HG02885 (cell line): ENCODE data around the gene SORCS2.

ENCODE experiments used
- ATAC-seq: cut with Tn5 transposase; IDR thresholded peaks from one replicate; pipeline ENCODE4 v1.9.1; 2021; ENCODE audit warnings: mild to moderate bottlenecking; ENCODE audit not compliant: unreplicated experiment, poor library complexity

Gene SORCS2

GRCh38 chr4:7659429-7660175, 467.3 kb downstream of the SORCS2 start:
- ATAC-seq, result no peak

DNA sequence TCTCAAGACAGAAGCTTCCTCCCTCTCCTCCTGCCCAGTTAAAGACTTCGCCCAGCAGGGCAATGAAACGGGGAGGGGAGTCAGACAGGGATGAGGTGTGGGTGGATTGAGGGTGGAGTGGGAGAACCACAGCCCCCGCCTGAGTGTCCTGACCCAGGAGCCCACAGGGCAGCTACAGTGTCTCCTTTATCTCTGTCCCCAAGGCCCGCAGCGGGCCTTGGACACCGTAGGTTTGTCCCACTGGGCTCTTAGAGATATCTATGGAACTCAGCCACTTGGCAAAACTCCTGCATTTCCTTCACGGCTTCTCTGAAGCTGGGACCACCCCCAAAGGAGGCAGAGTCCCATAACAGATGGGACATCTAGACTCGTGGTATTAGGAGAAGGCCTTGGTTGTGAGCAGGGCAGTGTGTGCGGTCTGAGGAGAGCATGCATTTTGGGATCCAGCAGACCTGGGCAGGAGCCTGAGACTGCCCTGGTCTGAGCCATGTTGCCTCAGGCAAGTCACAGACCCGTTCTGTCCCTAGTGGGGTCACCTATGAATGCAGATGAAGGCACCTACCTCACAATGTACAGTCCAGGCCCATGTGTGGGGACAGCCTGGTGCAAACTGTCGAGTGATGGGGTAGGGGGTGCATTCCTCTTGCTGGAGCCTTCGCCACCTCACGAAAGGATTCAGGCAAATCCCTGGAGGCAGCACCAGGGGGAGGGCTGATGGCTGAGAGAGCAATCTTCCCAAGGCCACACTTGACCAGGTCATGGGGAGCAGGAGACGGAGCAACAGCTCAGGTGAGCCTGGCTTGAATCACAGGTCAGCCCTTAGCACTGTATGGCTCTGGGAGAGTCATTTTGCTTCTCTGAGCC, 468.1 kb downstream of the SORCS2 start:
- no peak for ATAC-seq

DNA sequence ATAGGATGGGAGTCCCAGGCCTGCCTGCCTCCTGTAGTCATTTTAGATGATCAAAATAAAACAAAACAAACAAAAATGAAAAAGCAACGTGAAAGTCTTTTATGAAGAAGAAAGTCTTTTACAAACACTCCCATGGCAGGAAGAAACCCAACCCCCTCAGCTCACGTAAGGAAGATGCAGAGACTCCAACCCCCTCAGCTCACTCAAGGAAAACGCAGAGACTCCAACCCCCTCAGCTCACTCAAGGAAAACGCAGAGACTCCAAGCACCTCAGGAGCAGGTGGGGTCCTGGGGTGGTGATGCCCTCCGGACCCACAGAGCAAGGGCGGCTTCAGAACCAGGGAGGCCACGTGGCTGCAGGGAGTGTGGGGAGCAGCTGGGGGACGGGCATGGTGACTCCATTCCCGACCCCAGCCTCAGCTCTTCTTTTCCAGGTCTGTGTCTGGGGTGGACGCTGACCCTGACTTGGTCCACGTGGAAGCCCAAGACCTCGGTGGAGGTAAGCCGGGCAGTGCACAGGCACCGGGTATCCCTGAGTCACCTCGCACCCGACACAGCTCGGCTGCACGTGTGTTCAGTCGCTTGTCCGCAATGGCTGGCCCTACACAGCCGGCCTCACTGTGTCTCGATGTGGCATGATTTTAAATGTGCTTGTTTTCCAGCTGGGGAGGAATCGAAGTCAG, 468.9 kb downstream of the SORCS2 start:
- no peak for ATAC-seq

GRCh38 chr4:7661846-7662506, 469.6 kb downstream of the SORCS2 start:
- ATAC-seq, result no peak

DNA sequence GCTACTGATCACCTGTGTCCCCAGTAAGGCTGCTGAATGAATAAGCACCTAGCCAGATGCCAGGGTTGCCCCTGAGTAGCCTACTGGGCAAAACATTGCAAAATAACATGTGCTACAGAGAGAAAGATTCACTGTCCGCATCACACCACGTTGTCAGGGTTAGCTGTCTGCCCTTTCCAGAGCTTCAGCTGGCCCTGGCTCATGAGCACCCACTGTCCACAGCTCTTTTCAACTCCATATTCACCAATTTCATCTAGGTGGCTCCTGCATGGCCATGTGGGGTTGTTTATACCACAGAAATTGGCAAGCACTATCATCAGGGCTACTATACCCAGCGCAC, 470.1 kb downstream of the SORCS2 start:
- ATAC-seq, result no peak

DNA sequence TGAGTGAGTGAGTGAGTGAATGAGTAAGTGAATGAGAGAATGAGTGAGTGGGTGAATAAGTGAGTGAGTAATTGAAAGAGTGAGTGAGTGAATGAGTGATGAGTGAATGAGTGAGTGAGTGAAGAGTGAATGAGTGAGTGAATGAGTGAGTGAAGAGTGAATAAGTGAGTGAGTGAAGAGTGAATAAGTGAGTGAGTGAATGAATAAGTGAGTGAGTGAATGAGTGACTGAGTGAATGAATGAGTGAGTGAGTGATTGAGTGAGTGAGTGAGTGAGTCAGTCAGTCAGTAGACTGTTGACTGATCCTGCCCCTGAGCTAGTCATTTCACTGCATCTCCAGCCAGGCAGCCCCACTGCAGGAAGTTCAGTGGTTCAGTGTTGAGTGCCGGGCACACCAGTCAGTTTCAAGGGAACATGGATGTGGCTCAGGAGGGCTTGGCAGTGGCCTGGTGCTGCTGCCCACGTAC, 470.8 kb downstream of the SORCS2 start:
- no peak for ATAC-seq

- ATAC-seq, result no peak
Observed at GRCh38 chr4:7664106-7664505, 471.8 kb downstream of the SORCS2 start.

GRCh38 chr4:7665321-7665720, 473.0 kb downstream of the SORCS2 start:
- ATAC-seq, result no peak

DNA sequence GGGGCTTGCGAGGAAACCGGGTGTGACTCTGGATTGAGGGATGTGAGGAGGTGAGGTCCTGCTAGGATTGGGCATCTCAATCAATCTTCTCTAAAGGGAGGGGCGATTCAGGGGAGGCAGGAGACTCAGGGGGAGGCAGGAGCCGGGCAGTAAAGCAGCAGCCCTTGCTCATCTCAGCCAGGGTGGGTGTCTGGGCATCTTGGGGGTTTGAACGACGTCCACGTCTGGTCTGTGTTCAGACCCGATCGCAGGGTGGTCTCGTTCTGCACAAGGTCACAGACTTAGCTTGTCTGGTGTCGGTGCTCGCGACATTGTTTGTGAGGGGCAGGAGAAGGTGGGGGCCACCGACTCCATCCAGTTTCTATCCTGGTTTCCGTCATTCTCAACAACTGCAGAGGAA, 473.7 kb downstream of the SORCS2 start:
- no peak for ATAC-seq

DNA sequence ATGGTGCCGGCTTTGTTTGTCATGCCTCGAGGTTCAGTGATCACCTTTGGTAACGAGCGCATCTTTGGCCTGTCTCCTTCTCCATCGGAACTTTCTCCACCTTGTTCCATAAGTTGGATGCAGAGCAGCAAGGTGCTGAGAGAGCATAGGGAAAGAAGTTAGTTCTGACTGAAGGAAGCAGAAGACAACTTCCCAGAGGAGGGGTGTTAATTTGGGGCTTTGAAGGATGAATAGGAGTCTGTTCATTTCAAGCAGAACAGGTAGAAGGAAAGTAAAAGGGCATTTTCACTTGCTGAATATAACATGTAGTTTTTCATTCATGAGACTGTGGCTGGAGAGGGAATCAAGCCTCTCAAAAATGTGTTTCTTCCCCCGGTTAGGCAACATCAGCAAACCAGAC, 474.4 kb downstream of the SORCS2 start:
- ATAC-seq, result no peak

GRCh38 chr4:7668271-7668670, 475.9 kb downstream of the SORCS2 start:
- no peak for ATAC-seq

GRCh38 chr4:7668826-7669225, 476.5 kb downstream of the SORCS2 start:
- no peak for ATAC-seq

- ATAC-seq, result no peak
Observed at GRCh38 chr4:7672601-7673000, 480.3 kb downstream of the SORCS2 start.

DNA sequence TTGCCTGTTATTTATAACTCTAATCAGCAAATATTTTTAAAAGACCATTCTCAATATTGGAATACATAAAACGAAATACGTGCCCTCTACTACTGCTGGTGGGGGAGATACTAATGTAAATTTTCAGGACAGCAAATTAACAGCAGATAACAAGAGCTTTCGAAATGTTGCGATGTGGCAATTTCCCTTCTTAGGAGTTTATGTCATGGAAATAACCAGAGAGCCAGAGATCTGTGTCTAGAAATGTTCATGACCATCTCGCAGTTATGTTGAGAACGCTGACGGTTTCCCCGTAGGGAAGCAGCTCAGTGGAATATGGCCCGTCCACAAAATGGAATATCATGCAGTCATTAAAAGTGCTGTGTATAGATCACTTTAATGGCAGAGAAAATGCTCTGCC, 480.8 kb downstream of the SORCS2 start:
- no peak for ATAC-seq

- no peak for ATAC-seq
Observed at GRCh38 chr4:7674706-7675105, 482.4 kb downstream of the SORCS2 start.

DNA sequence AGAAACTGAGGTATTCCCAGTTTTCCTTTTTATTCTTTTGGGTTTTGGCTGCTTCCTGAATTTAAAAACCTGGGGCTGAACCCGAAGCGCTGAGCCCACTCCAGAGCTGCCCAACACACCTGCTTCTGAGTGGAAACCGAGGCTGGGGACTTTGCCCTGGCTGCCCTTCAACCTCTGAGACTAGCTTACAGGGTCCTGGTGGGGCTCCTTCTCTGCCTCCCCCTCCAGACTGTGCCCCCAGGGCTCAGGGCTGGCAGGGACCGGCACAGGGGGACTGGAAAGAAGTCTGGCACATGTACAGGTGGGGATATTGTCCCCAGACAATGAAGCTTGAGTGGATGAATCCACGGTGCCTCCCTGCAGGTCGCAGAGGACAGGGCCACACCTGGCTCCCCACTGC, 482.8 kb downstream of the SORCS2 start:
- no peak for ATAC-seq

DNA sequence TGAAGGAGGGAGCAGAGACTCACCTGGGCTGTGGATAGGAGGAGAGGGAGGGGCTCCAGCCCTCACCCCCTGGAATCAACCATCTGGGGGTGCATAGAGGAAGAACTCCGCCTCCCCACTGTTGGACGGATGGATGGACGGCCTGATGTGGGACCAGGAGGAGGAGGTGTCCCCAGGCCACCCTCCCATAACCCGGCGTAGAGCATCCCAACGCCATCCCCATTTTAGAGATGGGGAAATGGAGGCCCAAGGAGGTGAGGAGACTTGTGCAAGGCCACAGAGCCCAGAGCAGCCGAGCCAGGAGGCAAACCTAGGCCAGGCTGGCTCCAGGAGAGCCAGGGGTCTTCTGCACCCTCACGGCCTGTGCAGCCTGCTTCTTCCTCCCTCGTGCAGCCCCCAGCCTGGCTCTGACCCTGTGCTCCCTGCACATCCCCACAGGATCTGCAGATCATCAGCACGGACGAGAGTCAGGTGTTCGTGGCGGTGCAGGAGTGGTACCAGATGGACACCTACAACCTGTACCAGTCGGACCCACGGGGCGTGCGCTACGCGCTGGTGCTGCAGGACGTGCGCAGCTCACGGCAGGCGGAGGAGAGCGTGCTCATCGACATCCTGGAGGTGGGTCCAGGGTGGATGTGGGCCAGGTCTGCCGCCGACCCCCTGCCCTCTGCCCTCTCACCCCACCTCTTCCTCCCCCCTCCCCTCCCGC, 483.4 kb downstream of the SORCS2 start:
- no peak for ATAC-seq

GRCh38 chr4:7676398-7676922, 484.1 kb downstream of the SORCS2 start:
- no peak for ATAC-seq

GRCh38 chr4:7677086-7677485, 484.7 kb downstream of the SORCS2 start:
- ATAC-seq, result no peak

GRCh38 chr4:7677799-7678301, 485.5 kb downstream of the SORCS2 start:
- ATAC-seq, result no peak
